HepG2 (cell line): ENCODE measurements around the gene BNIP1. TPM values are rescaled to one million over a fixed set of nuclear protein-coding genes. Genes with fewer than 3 reads are reported as not detected.

Source experiments
- polyA plus RNA-seq, 8 experiments: library from polyadenylated mRNA; depleted of rRNA in 3 of 8; stranded (reverse) in 7 of 8; unstranded in 1 of 8; fragments of >200 nt; fragmentation: Illumina TruSeq in 4 of 8; extraction: Trizol in 4 of 8; gene quantifications; 2 replicates each; pipeline versions ENCODE4 v1.2.1 to v1.2.3, GENCODE V29; 2011 to 2016; ENCODE audit warnings: low read depth in 4 of 8, missing spikeins in 1 of 8, mixed read lengths in 1 of 8; ENCODE audit not compliant: insufficient read depth in 1 of 8
- total RNA-seq, 5 experiments: library from RNA; depleted of rRNA; stranded (reverse); fragments of >200 nt; fragmentation: Illumina TruSeq; extraction: Trizol; gene quantifications; 2 replicates each; pipeline ENCODE4 v1.2.3, GENCODE V29; 2016; ENCODE audit warnings: low read depth in 1 of 5

The BNIP1 gene
- total and polyA plus RNA-seq, 2 of the 13 experiments (the other 11 are each of a cell fraction or from before 2014, with no cell fraction given) = 13.2 to 16.9 TPM

Other genes starting within 250 kb of the BNIP1 start
- gene RPL26L1, start 185.1 kb upstream of the BNIP1 start, total RNA-seq (2016; rRNA removed; fragmentation: Illumina TruSeq; extraction: Trizol) = 83.6 and 107 TPM in 2 replicates
- 60.0 and 61.2 TPM in 2 replicates for gene RPL26L1, start 185.1 kb upstream of the BNIP1 start, polyA plus RNA-seq (2011; rRNA removed)
- 121 and 143 TPM in 2 replicates for gene ATP6V0E1, start 160.8 kb upstream of the BNIP1 start, total RNA-seq (2016; rRNA removed; fragmentation: Illumina TruSeq; extraction: Trizol)
- gene ATP6V0E1, start 160.8 kb upstream of the BNIP1 start, polyA plus RNA-seq (2011; rRNA removed) = 215 TPM in 2 replicates
- gene CREBRF, start 88.2 kb upstream of the BNIP1 start, total RNA-seq (2016; rRNA removed; fragmentation: Illumina TruSeq; extraction: Trizol) = 4.5 and 5.1 TPM in 2 replicates
- gene CREBRF, start 88.2 kb upstream of the BNIP1 start, polyA plus RNA-seq (2011; rRNA removed) = 8.9 and 10.2 TPM in 2 replicates
- 0.49 and 0.93 TPM in 2 replicates for gene NKX2-5, start 90.7 kb downstream of the BNIP1 start, total RNA-seq (2016; rRNA removed; fragmentation: Illumina TruSeq; extraction: Trizol)
- 0.53 and 0.59 TPM in 2 replicates for gene NKX2-5, start 90.7 kb downstream of the BNIP1 start, polyA plus RNA-seq (2011; rRNA removed)
- 10.7 and 27.1 TPM in 2 replicates for gene STC2, start 183.9 kb downstream of the BNIP1 start, total RNA-seq (2016; rRNA removed; fragmentation: Illumina TruSeq; extraction: Trizol)
- gene STC2, start 183.9 kb downstream of the BNIP1 start, polyA plus RNA-seq (2011; rRNA removed) = 69.2 and 94.0 TPM in 2 replicates